OCI-LY1 (cell line): ENCODE data around the gene QPCT.

ENCODE experiments used
- H2AFZ ChIP-seq: fragments of 200-600 bp; sonication (generic), shearing (Covaris generic); 2 replicates; pipeline ENCODE4 v1.6.0; 2014; ENCODE audit warnings: antibody characterized with exemption, mild to moderate bottlenecking, low read length
- H3F3A ChIP-seq: fragments of 200-600 bp; sonication (generic), shearing (Covaris generic); 2 replicates; pipeline ENCODE4 v1.6.0; 2014; ENCODE audit warnings: mild to moderate bottlenecking, antibody characterized with exemption, low read length, moderate library complexity; ENCODE audit not compliant: insufficient read depth
- H3K27ac ChIP-seq: fragments of 200-600 bp; sonication (generic); 2 replicates; pipeline ENCODE4 v1.5.1; 2014; ENCODE audit warnings: low read length, mixed run types, mild to moderate bottlenecking, low read depth; ENCODE audit not compliant: poor library complexity, severe bottlenecking
- H3K27me3 ChIP-seq: fragments of 200-600 bp; sonication (generic); 2 replicates; pipeline ENCODE4 v1.6.0; 2014; ENCODE audit warnings: antibody characterized with exemption, mild to moderate bottlenecking, low read length, moderate library complexity; ENCODE audit not compliant: insufficient read depth
- H3K36me3 ChIP-seq: fragments of 200-600 bp; sonication (generic); 2 replicates; pipeline ENCODE4 v1.6.1; 2014; ENCODE audit warnings: mild to moderate bottlenecking, antibody characterized with exemption, low read length, moderate library complexity, mixed read lengths; ENCODE audit not compliant: insufficient read depth
- H3K4me1 ChIP-seq: fragments of 200-600 bp; sonication (generic); 2 replicates; pipeline ENCODE4 v1.5.1; 2014; ENCODE audit warnings: mild to moderate bottlenecking, low read length, moderate library complexity; ENCODE audit not compliant: insufficient read depth, severe bottlenecking
- H3K4me2 ChIP-seq: fragments of 200-600 bp; sonication (generic), shearing (Covaris generic); 2 replicates; pipeline ENCODE4 v1.6.1; 2014; ENCODE audit warnings: low read length
- H3K4me3 ChIP-seq: fragments of 200-600 bp; sonication (generic); 2 replicates; pipeline ENCODE4 v1.5.1; 2014; ENCODE audit warnings: low read length, low read depth, mild to moderate bottlenecking, mixed read lengths; ENCODE audit not compliant: poor library complexity, severe bottlenecking
- H3K79me2 ChIP-seq: fragments of 200-600 bp; shearing (Covaris generic); 2 replicates; pipeline ENCODE4 v1.6.1; 2016; ENCODE audit warnings: mixed run types, low read length, mixed read lengths; ENCODE audit not compliant: insufficient read depth
- H3K9ac ChIP-seq: fragments of 200-600 bp; sonication (generic), shearing (Covaris generic); 2 replicates; pipeline ENCODE4 v1.6.1; 2014; ENCODE audit warnings: mild to moderate bottlenecking, low read length, mixed read lengths
- H3K9me2 ChIP-seq: fragments of 200-600 bp; sonication (generic), shearing (Covaris generic); 2 replicates; pipeline ENCODE4 v1.6.1; 2014; ENCODE audit warnings: low read depth, mild to moderate bottlenecking, low read length, mixed read lengths
- H3K9me3 ChIP-seq: fragments of 200-600 bp; shearing (Covaris generic); 2 replicates; pipeline ENCODE4 v1.6.1; 2014; ENCODE audit warnings: low read length, mixed read lengths
- H4K20me1 ChIP-seq: fragments of 200-600 bp; sonication (generic), shearing (Covaris generic); 2 replicates; pipeline ENCODE4 v1.6.0; 2016; ENCODE audit warnings: mild to moderate bottlenecking, low read length; ENCODE audit not compliant: insufficient read depth
- EZH2 ChIP-seq: fragments of 200-600 bp; sonication (generic), shearing (Covaris generic); IDR thresholded peaks from 2 replicates; pipeline ENCODE4 v1.8.0; 2017; ENCODE audit warnings: borderline replicate concordance, mixed run types, mild to moderate bottlenecking, antibody characterized with exemption, low read length, moderate library complexity, mixed read lengths
- TF ChIP-seq, protein P1 (sequence below): fragments of 200-600 bp; sonication (generic), shearing (Covaris generic); IDR thresholded peaks from 2 replicates; pipeline ENCODE4 v1.5.1; 2017; ENCODE audit warnings: mild to moderate bottlenecking, antibody characterized with exemption, low read length, moderate library complexity, mixed read lengths

The QPCT gene

DNA sequence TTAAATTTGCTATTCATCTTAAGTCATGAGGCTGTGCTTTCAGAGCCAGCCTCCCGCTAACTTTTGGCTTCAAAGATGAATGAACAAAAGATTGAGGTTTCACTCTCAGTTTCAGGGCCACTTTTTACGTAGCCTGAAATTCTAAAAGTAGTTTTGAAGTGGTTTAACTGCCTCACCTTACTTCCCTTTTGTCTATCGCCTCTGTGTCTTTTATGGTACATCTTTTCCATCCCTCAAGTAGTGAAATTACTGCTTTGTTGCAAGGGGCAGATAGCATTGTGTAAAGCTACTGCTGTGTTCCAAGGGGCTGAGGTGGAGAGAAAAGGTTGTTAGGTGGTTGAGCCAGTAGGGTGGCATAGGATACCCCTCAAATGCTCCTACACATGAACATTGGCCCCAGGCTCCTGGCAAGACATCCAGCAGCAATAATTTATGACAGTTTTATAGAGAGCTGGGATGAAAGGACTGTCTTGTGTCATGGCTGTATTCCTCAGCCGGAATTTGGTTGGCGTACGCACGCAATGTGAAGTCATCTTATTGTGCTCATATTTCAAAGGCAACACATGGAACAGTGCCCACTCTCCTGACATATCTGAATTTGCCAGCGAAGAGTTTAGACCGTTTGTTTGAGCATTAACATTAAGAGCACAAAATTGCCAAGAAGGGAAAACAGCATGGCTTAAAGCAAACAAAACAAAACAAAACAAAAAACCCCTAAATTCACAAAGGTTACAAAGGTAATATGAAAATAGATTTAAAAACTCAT is 32.2 kb downstream of the QPCT start:
- H3K9me2 ChIP-seq, result no peaks in the 10 kb centered on the region
- H3K27ac ChIP-seq, result peak overlapping the region; percentile 98
- no peaks in the 10 kb centered on the region for H3K9me3 ChIP-seq
- no peak for TF ChIP-seq EZH2
- TF ChIP-seq, protein P1, sequence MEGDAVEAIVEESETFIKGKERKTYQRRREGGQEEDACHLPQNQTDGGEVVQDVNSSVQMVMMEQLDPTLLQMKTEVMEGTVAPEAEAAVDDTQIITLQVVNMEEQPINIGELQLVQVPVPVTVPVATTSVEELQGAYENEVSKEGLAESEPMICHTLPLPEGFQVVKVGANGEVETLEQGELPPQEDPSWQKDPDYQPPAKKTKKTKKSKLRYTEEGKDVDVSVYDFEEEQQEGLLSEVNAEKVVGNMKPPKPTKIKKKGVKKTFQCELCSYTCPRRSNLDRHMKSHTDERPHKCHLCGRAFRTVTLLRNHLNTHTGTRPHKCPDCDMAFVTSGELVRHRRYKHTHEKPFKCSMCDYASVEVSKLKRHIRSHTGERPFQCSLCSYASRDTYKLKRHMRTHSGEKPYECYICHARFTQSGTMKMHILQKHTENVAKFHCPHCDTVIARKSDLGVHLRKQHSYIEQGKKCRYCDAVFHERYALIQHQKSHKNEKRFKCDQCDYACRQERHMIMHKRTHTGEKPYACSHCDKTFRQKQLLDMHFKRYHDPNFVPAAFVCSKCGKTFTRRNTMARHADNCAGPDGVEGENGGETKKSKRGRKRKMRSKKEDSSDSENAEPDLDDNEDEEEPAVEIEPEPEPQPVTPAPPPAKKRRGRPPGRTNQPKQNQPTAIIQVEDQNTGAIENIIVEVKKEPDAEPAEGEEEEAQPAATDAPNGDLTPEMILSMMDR, result no peak
- no peaks in the 10 kb centered on the region for H3K79me2 ChIP-seq
- H3F3A ChIP-seq, result no peaks in the 10 kb centered on the region
- H3K4me1 ChIP-seq, result peaks cover 69% of the 10 kb centered on the region
- H4K20me1 ChIP-seq, result no peaks in the 10 kb centered on the region
- H2AFZ ChIP-seq, result no peak overlapping the region
- peak overlapping the region; percentile 66 for H3K9ac ChIP-seq
- no peaks in the 10 kb centered on the region for H3K36me3 ChIP-seq
- no peaks in the 10 kb centered on the region for H3K27me3 ChIP-seq
- H3K4me3 ChIP-seq, result peak overlapping the region; percentile 44
- peak overlapping the region; percentile 78 for H3K4me2 ChIP-seq

DNA sequence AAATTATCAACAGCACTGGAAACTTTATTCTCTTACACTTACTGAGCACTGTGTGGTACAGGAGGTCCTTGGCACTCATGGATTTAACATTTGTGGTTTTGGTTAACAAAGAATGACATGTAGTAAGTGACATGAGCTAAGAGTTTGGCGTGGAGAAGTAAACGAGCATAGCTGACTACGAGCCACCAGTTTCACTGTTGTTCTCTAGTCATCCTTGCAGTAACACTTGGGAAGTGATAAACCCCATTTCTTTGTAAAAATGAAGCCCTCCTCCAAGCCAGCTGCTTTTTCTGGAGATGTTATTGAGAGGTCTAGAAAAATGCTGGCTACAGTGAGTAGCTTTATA is 32.7 kb downstream of the QPCT start:
- Histone ChIP-seq H4K20me1 (no peaks in the 10 kb centered on the region), H3K9me3 (no peaks in the 10 kb centered on the region), H3K9ac (peak overlapping the region; percentile 55), H3K4me3 (peak overlapping the region; percentile 44), H3K9me2 (no peaks in the 10 kb centered on the region), H3K27me3 (no peaks in the 10 kb centered on the region), H3K4me1 (peaks cover 69% of the 10 kb centered on the region), H3K27ac (peak overlapping the region; percentile 98), H3K4me2 (peak overlapping the region; percentile 78), H3F3A (no peaks in the 10 kb centered on the region), H3K36me3 (no peaks in the 10 kb centered on the region), H3K79me2 (no peaks in the 10 kb centered on the region), H2AFZ (no peak overlapping the region)
- TF ChIP-seq EZH2, result no peak
- TF ChIP-seq, protein P1, result no peak

DNA sequence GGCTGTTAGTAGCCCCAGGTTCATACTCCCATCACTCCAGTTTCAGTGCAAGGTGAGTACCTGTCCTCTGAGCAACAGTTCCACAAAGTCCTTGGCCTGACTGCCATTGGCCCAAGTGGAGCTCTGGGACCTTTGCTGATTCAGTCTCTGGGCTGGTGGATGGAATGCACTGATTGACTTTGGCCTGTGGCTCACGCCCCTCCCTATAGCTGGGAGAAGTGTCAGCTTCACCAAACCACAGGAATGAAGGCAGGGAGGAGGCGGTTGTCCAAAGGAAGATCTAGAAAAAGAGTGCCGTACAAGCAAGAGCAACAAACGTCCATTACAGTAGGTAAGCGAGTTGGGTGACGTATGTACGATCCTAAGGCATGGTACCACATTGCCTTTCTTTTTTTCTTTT is 34.0 kb downstream of the QPCT start:
- H3K4me3 ChIP-seq, result no peak overlapping the region
- H3K9me2 ChIP-seq, result no peaks in the 10 kb centered on the region
- no peaks in the 10 kb centered on the region for H4K20me1 ChIP-seq
- H3K4me2 ChIP-seq, result peak overlapping the region; percentile 78
- TF ChIP-seq EZH2, result no peak
- TF ChIP-seq, protein P1, result no peak
- no peaks in the 10 kb centered on the region for H3F3A ChIP-seq
- no peaks in the 10 kb centered on the region for H3K9me3 ChIP-seq
- H3K27ac ChIP-seq, result peak overlapping the region; percentile 98
- no peak overlapping the region for H2AFZ ChIP-seq
- no peaks in the 10 kb centered on the region for H3K27me3 ChIP-seq
- no peaks in the 10 kb centered on the region for H3K36me3 ChIP-seq
- H3K79me2 ChIP-seq, result no peaks in the 10 kb centered on the region
- peak overlapping the region; percentile 55 for H3K9ac ChIP-seq
- H3K4me1 ChIP-seq, result peaks cover 69% of the 10 kb centered on the region
